ENCODE results near the gene MARCO.

Gene MARCO

GRCh38 chr2:118942031-118942430, at the start of gene MARCO:
MARCO (plus strand) TSS chr2:118942194; CDS start chr2:118942301, 107 bp downstream.
- DNase-seq (ENCODE audit: low read depth, low spot score) = no peak

- DNase-seq (ENCODE audit: low read depth, low spot score) = no peak
These were observed 48.9 kb upstream of the MARCO start for GRCh38 chr2:118893100-118893499.

- DNase-seq (ENCODE audit: low read depth, low spot score) = no peak
These were observed 39.5 kb upstream of the MARCO start for GRCh38 chr2:118902266-118903028.

GRCh38 chr2:118903029-118903351, 39.0 kb upstream of the MARCO start:
- DNase-seq (ENCODE audit: low read depth, low spot score) = no peak

GRCh38 chr2:118903551-118904479, 38.2 kb upstream of the MARCO start:
- no peak for DNase-seq (ENCODE audit: low read depth, low spot score)

GRCh38 chr2:118905206-118905605, 36.8 kb upstream of the MARCO start:
- DNase-seq (ENCODE audit: low read depth, low spot score) = no peak

- no peak for DNase-seq (ENCODE audit: low read depth, low spot score)
These were observed 35.8 kb upstream of the MARCO start for GRCh38 chr2:118906186-118906585.

- DNase-seq (ENCODE audit: low read depth, low spot score) = no peak
These were observed 34.2 kb upstream of the MARCO start for GRCh38 chr2:118907759-118908158.

- DNase-seq (ENCODE audit: low read depth, low spot score) = no peak
These were observed 32.8 kb upstream of the MARCO start for GRCh38 chr2:118909191-118909590.

GRCh38 chr2:118911166-118911856, 30.7 kb upstream of the MARCO start:
- no peak for DNase-seq (ENCODE audit: low read depth, low spot score)

- DNase-seq (ENCODE audit: low read depth, low spot score) = no peak
These were observed 30.1 kb upstream of the MARCO start for GRCh38 chr2:118911936-118912335.

- no peak for DNase-seq (ENCODE audit: low read depth, low spot score)
These were observed 28.7 kb upstream of the MARCO start for GRCh38 chr2:118913131-118913802.

GRCh38 chr2:118913803-118914645, 28.0 kb upstream of the MARCO start:
- no peak for DNase-seq (ENCODE audit: low read depth, low spot score)

GRCh38 chr2:118914721-118915453, 27.1 kb upstream of the MARCO start:
- DNase-seq (ENCODE audit: low read depth, low spot score) = no peak

- DNase-seq (ENCODE audit: low read depth, low spot score) = no peak
These were observed 24.0 kb upstream of the MARCO start for GRCh38 chr2:118918017-118918416.

GRCh38 chr2:118921646-118922045, 20.3 kb upstream of the MARCO start:
- DNase-seq (ENCODE audit: low read depth, low spot score) = no peak

GRCh38 chr2:118922254-118922653, 19.7 kb upstream of the MARCO start:
- no peak for DNase-seq (ENCODE audit: low read depth, low spot score)

GRCh38 chr2:118923371-118923770, 18.6 kb upstream of the MARCO start:
- no peak for DNase-seq (ENCODE audit: low read depth, low spot score)

- no peak for DNase-seq (ENCODE audit: low read depth, low spot score)
These were observed 16.5 kb upstream of the MARCO start for GRCh38 chr2:118925476-118925875.

GRCh38 chr2:118925981-118926380, 16.0 kb upstream of the MARCO start:
- no peak for DNase-seq (ENCODE audit: low read depth, low spot score)
